ENCODE measurements around the gene OR7C1.
"Not testable (repeated sequence)": the region's sequence is repeated elsewhere in the genome, so short reads cannot be mapped to it uniquely, and the experiment has no call there.

The OR7C1 gene

DNA sequence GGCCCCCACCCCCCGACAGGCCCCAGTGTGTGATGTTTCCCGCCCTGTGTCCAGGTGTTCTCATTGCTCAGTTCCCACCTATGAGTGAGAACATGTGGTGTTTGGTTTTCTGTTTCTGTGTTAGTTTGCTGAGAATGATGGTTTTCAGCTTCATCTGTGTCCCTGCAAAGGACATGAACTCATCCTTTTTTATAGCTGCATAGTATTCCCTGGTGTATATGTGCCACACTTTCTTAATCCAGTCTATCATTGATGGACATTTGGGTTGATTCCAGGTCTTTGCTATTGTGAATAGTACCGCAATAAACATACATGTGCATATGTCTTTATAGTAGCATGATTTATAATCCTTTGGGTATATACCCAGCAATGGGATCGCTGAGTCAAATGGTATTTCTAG lies 57.3 kb downstream of the OR7C1 start:
- not testable (repeated sequence) for H3K27ac ChIP-seq (ENCODE audit: insufficient read depth, low read length, poor library complexity, severe bottlenecking); H3K4me3 ChIP-seq (ENCODE audit: insufficient read depth, low read depth, low read length, poor library complexity, severe bottlenecking); DNase-seq; H3K36me3 ChIP-seq (ENCODE audit: control insufficient read depth, insufficient read depth, low read length); H3K9me3 ChIP-seq (ENCODE audit: control insufficient read depth, low read length); H3K4me1 ChIP-seq (ENCODE audit: control insufficient read depth, insufficient read depth, low read length, poor library complexity, severe bottlenecking)
- H3K27me3 ChIP-seq (replicated peaks; ENCODE audit: control insufficient read depth, insufficient read depth, low read length, poor library complexity, severe bottlenecking): peaks cover 11% of the 10 kb centered on the region

DNA sequence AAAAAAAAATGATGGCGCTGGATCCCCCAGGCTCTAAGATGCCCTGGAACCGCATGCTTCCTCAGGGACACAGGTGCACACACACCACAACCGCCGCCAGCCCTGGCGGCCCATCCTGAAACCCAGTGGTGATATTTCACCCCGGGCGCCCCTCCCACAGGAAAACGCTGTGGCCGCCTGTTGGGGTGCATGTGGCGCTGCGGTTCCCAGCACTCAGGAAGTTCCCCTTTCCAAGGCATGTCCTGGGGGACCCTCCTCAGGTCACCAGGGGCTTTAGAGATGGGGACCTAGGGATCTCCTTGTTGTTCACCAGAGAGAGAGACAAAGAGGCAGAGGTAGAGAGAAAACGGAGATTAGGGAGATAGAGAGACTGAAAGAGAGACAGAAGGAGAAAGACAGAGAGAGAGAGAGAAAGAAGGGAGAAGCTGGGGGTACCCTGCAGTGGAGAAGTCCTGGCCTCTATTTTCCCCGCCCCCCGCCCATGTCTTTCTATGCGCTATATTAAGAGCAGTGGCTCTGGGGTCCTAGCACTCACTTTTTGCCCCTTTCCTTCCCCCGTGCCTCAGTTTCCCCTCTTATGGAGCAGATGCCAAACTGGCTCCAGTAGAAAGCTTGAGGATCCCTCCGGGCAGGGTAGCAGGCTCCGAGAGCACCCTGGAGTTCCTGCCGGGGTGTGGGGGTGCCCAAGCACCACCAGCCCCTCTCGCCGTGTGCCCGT lies 59.0 kb downstream of the OR7C1 start:
- H3K36me3 ChIP-seq (ENCODE audit: control insufficient read depth, insufficient read depth, low read length): no peaks in the 10 kb centered on the region
- H3K9me3 ChIP-seq (ENCODE audit: control insufficient read depth, low read length): no peaks in the 10 kb centered on the region
- H3K27me3 ChIP-seq (replicated peaks; ENCODE audit: control insufficient read depth, insufficient read depth, low read length, poor library complexity, severe bottlenecking): peaks cover 11% of the 10 kb centered on the region
- no peak overlapping the region for H3K27ac ChIP-seq (ENCODE audit: insufficient read depth, low read length, poor library complexity, severe bottlenecking)
- H3K4me3 ChIP-seq (ENCODE audit: insufficient read depth, low read depth, low read length, poor library complexity, severe bottlenecking): peak overlapping the region; percentile 22
- peaks cover 8% of the 10 kb centered on the region for H3K4me1 ChIP-seq (ENCODE audit: control insufficient read depth, insufficient read depth, low read length, poor library complexity, severe bottlenecking)
- no peak for DNase-seq

DNA sequence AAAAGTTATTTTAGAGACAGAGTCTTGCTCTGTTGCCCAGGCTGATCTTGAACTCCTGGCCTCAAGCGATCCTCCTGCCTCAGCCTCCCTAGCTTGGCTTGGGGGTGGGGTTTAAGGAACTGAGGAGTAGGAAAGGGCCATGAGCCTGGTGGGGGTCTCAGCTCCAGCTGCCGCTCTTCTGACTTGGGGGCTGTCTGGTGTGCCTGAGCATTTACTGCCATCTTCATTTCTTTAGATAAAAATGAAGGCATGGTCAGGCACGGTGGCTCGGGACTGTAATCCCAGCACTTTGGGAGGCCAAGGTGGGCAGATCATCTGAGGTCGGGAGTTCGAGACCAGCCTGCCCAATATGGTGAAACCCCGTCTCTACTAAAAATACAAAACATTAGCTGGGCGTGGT lies 59.7 kb downstream of the OR7C1 start:
- not testable (repeated sequence) for H3K4me1 ChIP-seq (ENCODE audit: control insufficient read depth, insufficient read depth, low read length, poor library complexity, severe bottlenecking); H3K36me3 ChIP-seq (ENCODE audit: control insufficient read depth, insufficient read depth, low read length); H3K4me3 ChIP-seq (ENCODE audit: insufficient read depth, low read depth, low read length, poor library complexity, severe bottlenecking); H3K27ac ChIP-seq (ENCODE audit: insufficient read depth, low read length, poor library complexity, severe bottlenecking); H3K9me3 ChIP-seq (ENCODE audit: control insufficient read depth, low read length); DNase-seq
- peaks cover 11% of the 10 kb centered on the region for H3K27me3 ChIP-seq (replicated peaks; ENCODE audit: control insufficient read depth, insufficient read depth, low read length, poor library complexity, severe bottlenecking)

GRCh38 chr19:14774373-14774772 lies 60.6 kb downstream of the OR7C1 start:
- no peaks in the 10 kb centered on the region for H3K9me3 ChIP-seq (ENCODE audit: control insufficient read depth, low read length)
- peaks cover 11% of the 10 kb centered on the region for H3K27me3 ChIP-seq (replicated peaks; ENCODE audit: control insufficient read depth, insufficient read depth, low read length, poor library complexity, severe bottlenecking)
- H3K27ac ChIP-seq (ENCODE audit: insufficient read depth, low read length, poor library complexity, severe bottlenecking): no peak overlapping the region
- no peak for DNase-seq
- H3K36me3 ChIP-seq (ENCODE audit: control insufficient read depth, insufficient read depth, low read length): no peaks in the 10 kb centered on the region
- H3K4me1 ChIP-seq (ENCODE audit: control insufficient read depth, insufficient read depth, low read length, poor library complexity, severe bottlenecking): peaks cover 8% of the 10 kb centered on the region
- no peak overlapping the region for H3K4me3 ChIP-seq (ENCODE audit: insufficient read depth, low read depth, low read length, poor library complexity, severe bottlenecking)

- not testable (repeated sequence) for H3K9me3 ChIP-seq (ENCODE audit: control insufficient read depth, low read length); H3K27ac ChIP-seq (ENCODE audit: insufficient read depth, low read length, poor library complexity, severe bottlenecking); H3K36me3 ChIP-seq (ENCODE audit: control insufficient read depth, insufficient read depth, low read length); H3K4me1 ChIP-seq (ENCODE audit: control insufficient read depth, insufficient read depth, low read length, poor library complexity, severe bottlenecking); H3K4me3 ChIP-seq (ENCODE audit: insufficient read depth, low read depth, low read length, poor library complexity, severe bottlenecking); DNase-seq
- peaks cover 11% of the 10 kb centered on the region for H3K27me3 ChIP-seq (replicated peaks; ENCODE audit: control insufficient read depth, insufficient read depth, low read length, poor library complexity, severe bottlenecking)
Measured at GRCh38 chr19:14773722-14774121, 61.3 kb downstream of the OR7C1 start.

DNA sequence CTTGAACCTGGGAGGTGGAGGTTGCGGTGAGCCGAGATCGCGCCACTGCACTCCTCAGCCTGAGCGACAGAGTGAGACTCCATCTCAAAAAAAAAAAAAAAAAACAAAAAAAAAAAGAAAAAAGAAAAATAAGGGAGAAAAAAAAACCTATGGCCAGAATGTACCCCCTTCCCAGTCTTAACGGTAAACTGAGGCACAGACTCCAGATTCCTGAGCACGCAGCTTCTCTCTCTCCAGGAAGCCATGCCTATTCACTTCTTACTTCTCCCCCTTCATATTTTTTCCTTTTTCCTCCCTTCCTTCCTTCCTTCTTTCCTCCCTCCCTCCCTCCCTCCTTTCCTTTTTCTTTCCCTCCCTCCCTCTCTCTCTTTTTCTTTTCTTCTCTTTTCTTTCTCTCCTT lies 62.0 kb downstream of the OR7C1 start:
- no peaks in the 10 kb centered on the region for H3K9me3 ChIP-seq (ENCODE audit: control insufficient read depth, low read length)
- peaks cover 11% of the 10 kb centered on the region for H3K27me3 ChIP-seq (replicated peaks; ENCODE audit: control insufficient read depth, insufficient read depth, low read length, poor library complexity, severe bottlenecking)
- no peaks in the 10 kb centered on the region for H3K36me3 ChIP-seq (ENCODE audit: control insufficient read depth, insufficient read depth, low read length)
- DNase-seq: no peak
- H3K4me3 ChIP-seq (ENCODE audit: insufficient read depth, low read depth, low read length, poor library complexity, severe bottlenecking): no peak overlapping the region
- H3K4me1 ChIP-seq (ENCODE audit: control insufficient read depth, insufficient read depth, low read length, poor library complexity, severe bottlenecking): peaks cover 8% of the 10 kb centered on the region
- H3K27ac ChIP-seq (ENCODE audit: insufficient read depth, low read length, poor library complexity, severe bottlenecking): no peak overlapping the region

DNA sequence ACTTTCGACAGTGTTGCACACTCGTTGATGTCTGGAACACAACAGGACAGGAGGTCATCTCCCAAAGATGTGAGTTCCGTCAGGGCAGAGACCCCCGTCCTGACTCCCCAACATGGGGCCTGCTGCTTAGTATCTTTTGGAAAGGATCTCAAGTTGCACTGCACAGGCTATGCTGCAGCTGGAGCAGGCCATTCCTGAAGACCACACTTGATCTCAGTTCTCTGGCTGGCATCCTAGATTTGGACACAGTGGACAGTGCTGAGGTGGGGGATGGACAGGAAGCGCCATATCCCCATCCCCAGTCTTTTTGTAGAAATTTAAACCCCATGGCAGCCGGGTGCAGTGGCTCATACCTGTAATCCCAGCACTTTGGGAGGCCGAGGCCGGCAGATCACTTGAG lies 62.5 kb downstream of the OR7C1 start:
- no peaks in the 10 kb centered on the region for H3K36me3 ChIP-seq (ENCODE audit: control insufficient read depth, insufficient read depth, low read length)
- no peak overlapping the region for H3K4me3 ChIP-seq (ENCODE audit: insufficient read depth, low read depth, low read length, poor library complexity, severe bottlenecking)
- H3K27me3 ChIP-seq (replicated peaks; ENCODE audit: control insufficient read depth, insufficient read depth, low read length, poor library complexity, severe bottlenecking): peaks cover 11% of the 10 kb centered on the region
- no peaks in the 10 kb centered on the region for H3K9me3 ChIP-seq (ENCODE audit: control insufficient read depth, low read length)
- no peak overlapping the region for H3K27ac ChIP-seq (ENCODE audit: insufficient read depth, low read length, poor library complexity, severe bottlenecking)
- peaks cover 8% of the 10 kb centered on the region for H3K4me1 ChIP-seq (ENCODE audit: control insufficient read depth, insufficient read depth, low read length, poor library complexity, severe bottlenecking)
- no peak for DNase-seq

DNA sequence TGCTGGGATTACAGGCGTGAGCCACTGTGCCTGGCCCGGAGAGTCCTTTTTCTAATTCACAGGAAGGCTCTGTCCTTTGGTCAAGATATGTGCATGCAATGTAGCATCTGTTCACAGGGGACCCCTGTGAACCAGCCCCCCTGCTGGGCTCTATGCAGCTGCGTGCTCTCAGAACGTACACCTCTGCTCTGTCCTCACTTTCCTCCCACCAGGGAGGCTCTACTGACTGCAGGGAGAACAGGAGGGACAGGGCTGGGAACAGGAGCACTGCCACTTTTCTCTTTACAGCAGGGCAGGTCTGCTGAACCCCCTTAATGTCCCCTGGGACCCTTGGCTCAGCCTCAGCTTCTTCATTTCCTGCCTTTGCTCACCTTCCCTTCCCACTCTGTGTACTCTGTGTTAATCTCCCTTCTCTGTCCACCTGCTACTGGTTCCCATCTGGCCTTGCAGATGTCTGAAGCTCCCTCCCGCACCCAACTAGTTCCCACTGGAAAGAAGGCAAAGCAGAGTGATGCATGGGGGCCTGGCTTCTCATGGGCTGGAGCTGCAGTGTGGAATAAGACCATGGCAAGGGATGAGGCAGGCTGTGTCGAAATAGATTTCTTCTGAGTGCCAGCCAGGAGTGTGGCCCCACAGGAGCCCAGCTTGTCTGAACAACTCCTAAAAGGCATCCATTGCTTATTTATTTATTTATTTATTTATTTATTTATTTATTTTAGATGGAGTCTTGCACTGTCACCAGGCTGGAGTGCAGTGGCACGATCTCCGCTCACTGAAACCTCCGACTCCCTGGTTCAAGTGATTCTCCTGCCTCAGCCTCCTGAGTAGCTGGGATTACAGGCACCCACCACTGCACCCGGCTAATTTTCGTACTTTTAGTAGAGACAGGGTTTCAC lies 63.8 kb downstream of the OR7C1 start:
- no peaks in the 10 kb centered on the region for H3K36me3 ChIP-seq (ENCODE audit: control insufficient read depth, insufficient read depth, low read length)
- H3K27me3 ChIP-seq (replicated peaks; ENCODE audit: control insufficient read depth, insufficient read depth, low read length, poor library complexity, severe bottlenecking): peaks cover 8% of the 10 kb centered on the region
- no peaks in the 10 kb centered on the region for H3K9me3 ChIP-seq (ENCODE audit: control insufficient read depth, low read length)
- H3K4me1 ChIP-seq (ENCODE audit: control insufficient read depth, insufficient read depth, low read length, poor library complexity, severe bottlenecking): peaks cover under 1% of the 10 kb centered on the region
- no peak overlapping the region for H3K27ac ChIP-seq (ENCODE audit: insufficient read depth, low read length, poor library complexity, severe bottlenecking)
- DNase-seq: no peak
- no peak overlapping the region for H3K4me3 ChIP-seq (ENCODE audit: insufficient read depth, low read depth, low read length, poor library complexity, severe bottlenecking)

- no peaks in the 10 kb centered on the region for H3K4me1 ChIP-seq (ENCODE audit: control insufficient read depth, insufficient read depth, low read length, poor library complexity, severe bottlenecking)
- H3K36me3 ChIP-seq (ENCODE audit: control insufficient read depth, insufficient read depth, low read length): no peaks in the 10 kb centered on the region
- no peaks in the 10 kb centered on the region for H3K9me3 ChIP-seq (ENCODE audit: control insufficient read depth, low read length)
- H3K4me3 ChIP-seq (ENCODE audit: insufficient read depth, low read depth, low read length, poor library complexity, severe bottlenecking): no peak overlapping the region
- no peak for DNase-seq
- H3K27ac ChIP-seq (ENCODE audit: insufficient read depth, low read length, poor library complexity, severe bottlenecking): no peak overlapping the region
- H3K27me3 ChIP-seq (replicated peaks; ENCODE audit: control insufficient read depth, insufficient read depth, low read length, poor library complexity, severe bottlenecking): peaks cover under 1% of the 10 kb centered on the region
Measured at GRCh38 chr19:14770136-14770535, 64.8 kb downstream of the OR7C1 start.

DNA sequence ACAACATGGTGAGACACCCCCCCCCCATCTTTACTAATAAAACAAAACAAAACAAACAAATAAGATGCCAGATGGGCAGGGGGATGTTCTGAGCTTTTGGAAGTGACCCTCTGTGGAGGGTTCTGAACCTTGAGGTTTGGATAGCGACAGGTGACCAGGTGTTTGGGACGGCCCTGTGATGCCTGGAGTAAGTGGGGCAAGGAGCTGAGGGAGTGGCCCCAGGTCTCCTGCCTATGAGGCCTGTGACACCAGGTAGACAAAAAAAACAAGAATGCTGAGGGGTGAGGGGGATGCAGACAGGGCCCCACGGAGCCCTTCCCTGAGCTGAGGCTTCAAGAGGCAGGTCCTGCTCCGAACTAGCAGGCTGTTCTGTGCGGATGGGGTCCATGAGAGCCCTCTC lies 65.8 kb downstream of the OR7C1 start:
- Histone ChIP-seq H3K36me3 (ENCODE audit: control insufficient read depth, insufficient read depth, low read length) (no peaks in the 10 kb centered on the region), H3K4me1 (ENCODE audit: control insufficient read depth, insufficient read depth, low read length, poor library complexity, severe bottlenecking) (no peaks in the 10 kb centered on the region), H3K9me3 (ENCODE audit: control insufficient read depth, low read length) (no peaks in the 10 kb centered on the region), H3K27ac (ENCODE audit: insufficient read depth, low read length, poor library complexity, severe bottlenecking) (no peak overlapping the region), H3K4me3 (ENCODE audit: insufficient read depth, low read depth, low read length, poor library complexity, severe bottlenecking) (no peak overlapping the region), H3K27me3 (replicated peaks; ENCODE audit: control insufficient read depth, insufficient read depth, low read length, poor library complexity, severe bottlenecking) (no peaks in the 10 kb centered on the region)
- DNase-seq: no peak

Measured in effector memory CD4-positive, alpha-beta T cell (primary cell).